Stimulated activated CD4-positive, alpha-beta T cell treated with anti-CD3 and anti-CD28 coated beads, Interleukin-2, amount 100 ng/mL, for 4 hours (primary cell): ENCODE data around the gene UBA7.
"Not testable (repeated sequence)": the region's sequence is repeated elsewhere in the genome, so short reads cannot be mapped to it uniquely, and the experiment has no call there.

Source experiments
- DNase-seq: peaks from one replicate; pipeline ENCODE4 v3.0.0-alpha.2; 2020; ENCODE audit warnings: low read depth

Gene UBA7

GRCh38 chr3:49813497-49814174, at the start of gene UBA7:
TSS of gene UBA7 (minus strand) at chr3:49813953. CDS start at chr3:49813787, 166 bp downstream.
- no peak for DNase-seq

- no peak for DNase-seq
Measured at GRCh38 chr3:49859576-49860305, 46.0 kb upstream of the UBA7 start.

GRCh38 chr3:49856181-49857005, 42.6 kb upstream of the UBA7 start, which contains the start of gene TRAIP:
TSS of gene TRAIP (minus strand) at chr3:49856564. CDS start at chr3:49856453, 111 bp downstream.
- peak; percentile 90 for DNase-seq

GRCh38 chr3:49855662-49856061, 41.9 kb upstream of the UBA7 start:
- DNase-seq: no peak

- DNase-seq: no peak
Measured at GRCh38 chr3:49845694-49846093, 31.9 kb upstream of the UBA7 start.

GRCh38 chr3:49844464-49845183, 30.9 kb upstream of the UBA7 start:
- DNase-seq: no peak

GRCh38 chr3:49842843-49843517, 29.2 kb upstream of the UBA7 start:
- no peak for DNase-seq

GRCh38 chr3:49841806-49842205, 28.1 kb upstream of the UBA7 start:
- DNase-seq: no peak

GRCh38 chr3:49841126-49841696, 27.5 kb upstream of the UBA7 start:
- no peak for DNase-seq

- no peak for DNase-seq
Measured at GRCh38 chr3:49840388-49840787, 26.6 kb upstream of the UBA7 start.

GRCh38 chr3:49839193-49839809, 25.5 kb upstream of the UBA7 start:
- peak; percentile 71 for DNase-seq

GRCh38 chr3:49831341-49831740, 17.6 kb upstream of the UBA7 start:
- no peak for DNase-seq

GRCh38 chr3:49826016-49826415, 12.3 kb upstream of the UBA7 start:
- DNase-seq: no peak

- not testable (repeated sequence) for DNase-seq
Measured at GRCh38 chr3:49823131-49823530, 9.4 kb upstream of the UBA7 start.

- DNase-seq: no peak
Measured at GRCh38 chr3:49812916-49813496, 747 bp downstream of the UBA7 start.

GRCh38 chr3:49807431-49808114, 6.2 kb downstream of the UBA7 start:
- DNase-seq: no peak

- DNase-seq: no peak
Measured at GRCh38 chr3:49806850-49807249, 6.9 kb downstream of the UBA7 start.

GRCh38 chr3:49805897-49806701, 7.7 kb downstream of the UBA7 start:
- no peak for DNase-seq

- DNase-seq: no peak
Measured at GRCh38 chr3:49805367-49805782, 8.4 kb downstream of the UBA7 start.
